Measurements from ENCODE around the gene BCKDHA.

Gene BCKDHA

DNA sequence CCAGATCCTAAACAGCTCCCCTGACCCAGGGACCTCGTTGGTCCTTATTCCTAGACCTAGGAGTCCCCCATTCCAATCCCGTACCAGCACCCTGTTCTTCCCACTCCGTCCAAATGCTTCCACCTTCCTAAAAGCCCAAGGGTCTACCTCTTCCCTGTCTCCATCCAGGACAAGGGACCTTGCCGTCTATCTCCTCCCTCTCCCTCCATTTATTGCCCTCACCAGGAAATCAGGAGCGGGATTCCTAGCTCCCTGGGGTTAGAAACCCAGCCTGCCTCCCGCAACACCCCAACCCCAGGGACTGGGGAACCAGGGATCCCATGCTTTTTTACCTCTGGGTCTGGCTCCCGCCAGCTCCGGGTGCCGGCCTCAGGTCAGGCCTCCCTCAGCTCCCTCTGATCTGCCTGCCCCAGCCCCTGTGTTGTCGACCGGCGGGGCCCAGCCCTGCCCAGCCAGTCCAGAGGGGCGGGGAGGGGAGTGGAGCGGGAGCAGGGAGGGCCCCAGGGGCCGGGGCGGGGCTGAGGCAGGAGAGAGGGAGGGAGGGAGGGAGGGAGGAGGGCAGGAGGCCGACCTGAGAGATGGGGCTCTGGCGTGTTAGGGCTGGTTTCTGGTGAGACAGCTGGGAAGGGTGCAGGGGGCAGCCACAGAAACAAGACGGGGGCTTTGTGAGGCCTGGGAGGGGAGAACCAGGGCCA, 29.5 kb downstream of the BCKDHA start, which contains the start of gene B3GNT8:
TSS of gene B3GNT8 (minus strand) at position 423 of the 695 bp plus-strand sequence. CDS start 596 bp downstream, outside the sequence.
- Histone ChIP-seq H3K79me2 (ENCODE audit: insufficient read depth, low read length) (no peaks in the 10 kb centered on the region), H3K4me2 (ENCODE audit: low read depth, low read length, poor library complexity, severe bottlenecking) (no peak within 1 kb of the TSS), H3K9me2 (replicated peaks; ENCODE audit: insufficient read depth, low read length) (no peaks in the 10 kb centered on the region), H3K9ac (ENCODE audit: low read length) (no peak within 1 kb of the TSS), H3K27ac (ENCODE audit: low read depth, low read length) (no peak within 1 kb of the TSS), H3K36me3 (ENCODE audit: low read length) (no peaks in the 10 kb centered on the region), H3K4me3 (ENCODE audit: insufficient read depth, low read length, poor library complexity, severe bottlenecking) (no peak within 1 kb of the TSS), H2AFZ (ENCODE audit: low read depth, low read length, severe bottlenecking) (no peak within 1 kb of the TSS), H3F3A (ENCODE audit: insufficient read depth) (no peaks in the 10 kb centered on the region), H4K20me1 (ENCODE audit: low read depth, low read length) (no peaks in the 10 kb centered on the region), H3K9me3 (ENCODE audit: insufficient read depth, low read length) (no peaks in the 10 kb centered on the region), H3K27me3 (ENCODE audit: low read length) (no peaks in the 10 kb centered on the region)
- TF ChIP-seq, protein P1, sequence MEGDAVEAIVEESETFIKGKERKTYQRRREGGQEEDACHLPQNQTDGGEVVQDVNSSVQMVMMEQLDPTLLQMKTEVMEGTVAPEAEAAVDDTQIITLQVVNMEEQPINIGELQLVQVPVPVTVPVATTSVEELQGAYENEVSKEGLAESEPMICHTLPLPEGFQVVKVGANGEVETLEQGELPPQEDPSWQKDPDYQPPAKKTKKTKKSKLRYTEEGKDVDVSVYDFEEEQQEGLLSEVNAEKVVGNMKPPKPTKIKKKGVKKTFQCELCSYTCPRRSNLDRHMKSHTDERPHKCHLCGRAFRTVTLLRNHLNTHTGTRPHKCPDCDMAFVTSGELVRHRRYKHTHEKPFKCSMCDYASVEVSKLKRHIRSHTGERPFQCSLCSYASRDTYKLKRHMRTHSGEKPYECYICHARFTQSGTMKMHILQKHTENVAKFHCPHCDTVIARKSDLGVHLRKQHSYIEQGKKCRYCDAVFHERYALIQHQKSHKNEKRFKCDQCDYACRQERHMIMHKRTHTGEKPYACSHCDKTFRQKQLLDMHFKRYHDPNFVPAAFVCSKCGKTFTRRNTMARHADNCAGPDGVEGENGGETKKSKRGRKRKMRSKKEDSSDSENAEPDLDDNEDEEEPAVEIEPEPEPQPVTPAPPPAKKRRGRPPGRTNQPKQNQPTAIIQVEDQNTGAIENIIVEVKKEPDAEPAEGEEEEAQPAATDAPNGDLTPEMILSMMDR (IDR thresholded peaks at IDR 0.05; ENCODE audit: insufficient read depth, low read length, poor library complexity, severe bottlenecking): no peak
- no peak for TF ChIP-seq EZH2phosphoT487 (conservative IDR thresholded peaks at IDR 0.05; ENCODE audit: low read length)

DNA sequence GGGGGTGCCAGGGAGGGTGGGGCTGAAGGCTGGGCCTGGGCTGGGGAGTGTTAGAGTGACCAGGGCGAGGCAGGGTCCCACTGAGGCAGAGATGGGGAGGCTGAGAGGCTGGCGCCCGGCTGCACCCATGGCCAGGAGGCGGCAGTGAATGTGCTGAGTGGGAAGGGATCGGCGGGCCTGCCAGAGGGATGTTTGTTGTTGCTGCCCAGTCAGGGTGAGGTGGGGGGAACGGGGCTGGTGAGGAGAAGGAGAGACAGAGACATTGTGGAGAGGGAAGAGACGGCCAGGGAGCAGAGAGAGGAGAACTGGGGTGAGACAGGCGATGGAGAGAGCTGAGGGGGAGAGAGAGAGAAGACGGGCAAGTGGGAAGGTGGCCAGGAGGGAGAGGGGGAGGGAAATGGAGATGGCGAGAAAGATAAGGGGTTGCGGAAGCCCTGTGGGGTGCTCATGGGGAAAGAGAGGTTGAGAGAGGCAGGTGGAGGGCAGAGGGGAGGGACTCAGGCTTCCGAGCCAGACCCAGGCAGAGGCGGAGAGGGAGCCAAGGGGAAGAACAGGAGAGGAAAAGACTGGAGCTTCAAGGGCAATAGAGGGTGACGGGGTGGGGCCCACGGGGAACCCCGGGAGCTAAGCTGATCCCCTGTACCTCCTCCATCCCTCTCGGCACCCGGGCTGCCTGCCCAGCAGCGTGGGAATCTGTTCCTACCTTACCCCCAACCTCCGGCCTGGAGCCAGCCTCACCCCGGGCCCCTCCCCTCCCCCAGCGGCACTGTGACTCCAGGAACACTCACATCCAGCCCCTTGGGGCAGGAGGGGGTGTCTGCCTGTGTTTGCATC, 30.2 kb downstream of the BCKDHA start:
- H3F3A ChIP-seq (ENCODE audit: insufficient read depth): no peaks in the 10 kb centered on the region
- H4K20me1 ChIP-seq (ENCODE audit: low read depth, low read length): no peaks in the 10 kb centered on the region
- no peaks in the 10 kb centered on the region for H3K79me2 ChIP-seq (ENCODE audit: insufficient read depth, low read length)
- H3K27me3 ChIP-seq (ENCODE audit: low read length): no peaks in the 10 kb centered on the region
- no peaks in the 10 kb centered on the region for H3K9me3 ChIP-seq (ENCODE audit: insufficient read depth, low read length)
- H3K4me3 ChIP-seq (ENCODE audit: insufficient read depth, low read length, poor library complexity, severe bottlenecking): no peak overlapping the region
- H3K9ac ChIP-seq (ENCODE audit: low read length): no peak overlapping the region
- H3K36me3 ChIP-seq (ENCODE audit: low read length): no peaks in the 10 kb centered on the region
- H2AFZ ChIP-seq (ENCODE audit: low read depth, low read length, severe bottlenecking): no peak overlapping the region
- H3K9me2 ChIP-seq (replicated peaks; ENCODE audit: insufficient read depth, low read length): no peaks in the 10 kb centered on the region
- TF ChIP-seq EZH2phosphoT487 (conservative IDR thresholded peaks at IDR 0.05; ENCODE audit: low read length): no peak
- TF ChIP-seq, protein P1 (IDR thresholded peaks at IDR 0.05; ENCODE audit: insufficient read depth, low read length, poor library complexity, severe bottlenecking): no peak
- no peak overlapping the region for H3K27ac ChIP-seq (ENCODE audit: low read depth, low read length)
- no peak overlapping the region for H3K4me2 ChIP-seq (ENCODE audit: low read depth, low read length, poor library complexity, severe bottlenecking)

DNA sequence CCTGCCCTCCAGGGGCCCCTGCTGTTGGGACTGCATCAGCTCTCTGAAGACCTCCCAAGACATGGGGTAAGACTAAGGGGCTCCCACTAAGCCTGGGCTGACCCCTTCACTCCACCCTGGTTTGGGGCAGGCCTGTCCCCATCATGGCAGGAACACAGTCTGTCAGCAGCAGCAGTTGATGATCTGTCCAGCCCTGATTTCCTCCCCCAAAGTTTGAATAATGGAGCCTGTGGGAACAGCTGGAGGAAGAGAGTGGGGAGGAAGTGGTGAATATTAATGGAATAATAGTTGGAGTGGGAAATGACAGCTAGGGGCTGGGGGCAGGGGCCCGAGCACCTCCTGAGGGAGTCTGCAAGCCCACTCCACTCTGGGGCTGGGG, 30.9 kb downstream of the BCKDHA start:
- no peaks in the 10 kb centered on the region for H3K79me2 ChIP-seq (ENCODE audit: insufficient read depth, low read length)
- no peaks in the 10 kb centered on the region for H3K9me2 ChIP-seq (replicated peaks; ENCODE audit: insufficient read depth, low read length)
- H3K4me3 ChIP-seq (ENCODE audit: insufficient read depth, low read length, poor library complexity, severe bottlenecking): no peak overlapping the region
- no peaks in the 10 kb centered on the region for H3K27me3 ChIP-seq (ENCODE audit: low read length)
- H3K4me2 ChIP-seq (ENCODE audit: low read depth, low read length, poor library complexity, severe bottlenecking): no peak overlapping the region
- no peaks in the 10 kb centered on the region for H3K36me3 ChIP-seq (ENCODE audit: low read length)
- no peaks in the 10 kb centered on the region for H3F3A ChIP-seq (ENCODE audit: insufficient read depth)
- TF ChIP-seq EZH2phosphoT487 (conservative IDR thresholded peaks at IDR 0.05; ENCODE audit: low read length): no peak
- TF ChIP-seq, protein P1 (IDR thresholded peaks at IDR 0.05; ENCODE audit: insufficient read depth, low read length, poor library complexity, severe bottlenecking): no peak
- H3K9me3 ChIP-seq (ENCODE audit: insufficient read depth, low read length): no peaks in the 10 kb centered on the region
- no peak overlapping the region for H3K9ac ChIP-seq (ENCODE audit: low read length)
- no peaks in the 10 kb centered on the region for H4K20me1 ChIP-seq (ENCODE audit: low read depth, low read length)
- H3K27ac ChIP-seq (ENCODE audit: low read depth, low read length): no peak overlapping the region
- no peak overlapping the region for H2AFZ ChIP-seq (ENCODE audit: low read depth, low read length, severe bottlenecking)
